Measurements from ENCODE around the gene AKR1C4.

AKR1C4 gene

DNA sequence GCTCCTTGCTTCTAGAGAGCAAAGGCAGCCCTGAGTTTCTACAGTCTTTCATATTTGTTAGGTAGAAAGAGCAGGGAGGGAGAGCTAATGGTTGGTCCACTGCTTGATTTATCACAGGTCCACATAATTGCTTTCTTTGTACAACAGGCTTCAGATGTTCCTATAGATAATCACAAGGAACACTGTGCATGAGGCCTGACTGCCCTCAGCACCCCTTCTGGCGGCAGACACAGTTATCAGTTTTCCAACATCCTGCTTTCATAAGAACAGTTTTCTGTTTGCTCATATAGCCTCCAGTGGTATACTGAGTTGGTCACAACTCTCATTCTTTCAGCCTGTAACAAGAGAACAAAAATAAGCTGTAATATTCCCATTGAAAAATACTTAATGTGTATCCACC lies 69.7 kb downstream of the AKR1C4 start:
- Mint-ChIP-seq H3K27me3 (no peaks in the 10 kb centered on the region), H3K27ac (no peak overlapping the region), H3K4me1 (ENCODE audit: low read depth) (peaks cover 11% of the 10 kb centered on the region), H3K4me3 (no peak overlapping the region), H3K36me3 (ENCODE audit: low read depth) (no peaks in the 10 kb centered on the region), H3K9me3 (peaks cover 13% of the 10 kb centered on the region)
- intact Hi-C loops (cut with micrococcal nuclease) = no loop called here

DNA sequence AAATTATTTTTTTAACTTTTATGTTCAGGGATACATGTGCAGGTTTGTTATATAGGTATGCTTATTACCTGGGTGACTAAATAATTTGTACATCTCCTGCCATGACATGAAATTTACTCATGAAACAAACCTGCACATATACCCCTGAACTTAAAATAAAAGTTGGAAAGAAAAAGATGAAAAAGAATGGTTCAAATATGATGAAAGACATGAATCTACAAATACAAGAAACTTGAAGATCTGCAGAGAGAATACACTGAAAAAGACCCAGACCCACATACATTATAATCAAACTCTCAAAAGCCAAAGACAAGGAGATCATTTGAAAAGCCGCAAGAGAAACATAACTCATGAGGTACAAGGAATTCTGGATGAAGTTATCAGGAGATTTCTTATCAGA lies 70.2 kb downstream of the AKR1C4 start:
- peaks cover 6% of the 10 kb centered on the region for H3K4me1 Mint-ChIP-seq (ENCODE audit: low read depth)
- H3K4me3 Mint-ChIP-seq = no peak overlapping the region
- H3K9me3 Mint-ChIP-seq = peaks cover 13% of the 10 kb centered on the region
- no peaks in the 10 kb centered on the region for H3K27me3 Mint-ChIP-seq
- no peak overlapping the region for H3K27ac Mint-ChIP-seq
- intact Hi-C loops (cut with micrococcal nuclease) = no loop called here
- H3K36me3 Mint-ChIP-seq (ENCODE audit: low read depth) = no peaks in the 10 kb centered on the region

DNA sequence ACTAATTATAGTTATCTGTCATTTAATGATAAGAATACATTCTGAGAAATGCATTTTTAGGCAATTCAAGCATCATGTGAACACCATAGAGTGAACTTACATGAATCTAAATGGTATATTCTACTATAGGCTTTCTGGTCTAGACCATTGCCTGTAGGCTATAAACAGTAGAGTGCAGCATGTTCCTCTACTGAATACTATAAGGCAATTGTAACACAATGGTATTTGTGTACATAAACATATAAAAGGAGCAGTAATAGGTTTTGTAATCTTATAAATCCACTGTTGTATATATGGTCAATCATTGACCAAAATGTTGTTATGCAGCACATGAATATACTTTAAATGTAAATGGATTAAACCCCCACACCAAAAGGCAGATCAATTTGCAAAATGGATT lies 71.6 kb downstream of the AKR1C4 start:
- peaks cover 13% of the 10 kb centered on the region for H3K9me3 Mint-ChIP-seq
- no peaks in the 10 kb centered on the region for H3K27me3 Mint-ChIP-seq
- H3K36me3 Mint-ChIP-seq (ENCODE audit: low read depth) = no peaks in the 10 kb centered on the region
- intact Hi-C loops (cut with micrococcal nuclease) = no loop called here
- no peak overlapping the region for H3K4me3 Mint-ChIP-seq
- no peak overlapping the region for H3K27ac Mint-ChIP-seq
- H3K4me1 Mint-ChIP-seq (ENCODE audit: low read depth) = peaks cover 6% of the 10 kb centered on the region

Measured in dendritic cell treated with granulocyte-macrophage colony-stimulating factor and Interleukin-4, amounts not matched to agents 40 ng/mL and 50 ng/mL, for 4 days (primary cell).